Liver (tissue), 9 donors: ENCODE measurements around the gene EPHA5. TPM values are rescaled to one million over a fixed set of nuclear protein-coding genes. Genes with fewer than 3 reads are reported as not detected.

Experiments
- DNase-seq: peaks from one replicate; pipeline ENCODE4 v3.0.0-alpha.2; 2017; ENCODE audit warnings: low spot score
- H3K27ac ChIP-seq, 2 donors: one replicate each; pipeline ENCODE4 v1.7.0; 2013; ENCODE audit warnings: inconsistent platforms in 2 of 2, low read length in 2 of 2, control low read depth in 1 of 2, low read depth in 1 of 2, mild to moderate bottlenecking in 1 of 2
- H3K27me3 ChIP-seq, 4 donors: one replicate each; pipeline versions ENCODE4 v1.6.1 to v1.7.0; 2013; ENCODE audit warnings: low read length in 3 of 4, inconsistent platforms in 1 of 4, mild to moderate bottlenecking in 1 of 4, moderate library complexity in 1 of 4; ENCODE audit not compliant: control insufficient read depth in 4 of 4, insufficient read depth in 4 of 4
- H3K36me3 ChIP-seq, 4 donors: one replicate each; pipeline versions ENCODE4 v1.6.1 to v1.7.0; 2013; ENCODE audit warnings: low read length in 3 of 4, mild to moderate bottlenecking in 3 of 4, low read depth in 1 of 4, moderate library complexity in 1 of 4; ENCODE audit not compliant: control insufficient read depth in 4 of 4, insufficient read depth in 3 of 4
- H3K4me1 ChIP-seq, 4 donors: one replicate each; pipeline versions ENCODE4 v1.6.1 to v1.7.0; 2013; ENCODE audit warnings: low read length in 3 of 4, mild to moderate bottlenecking in 3 of 4, moderate library complexity in 1 of 4; ENCODE audit not compliant: control insufficient read depth in 4 of 4, insufficient read depth in 4 of 4
- H3K4me3 ChIP-seq, 3 donors: one replicate each; pipeline versions ENCODE4 v1.6.1 to v1.7.0; 2013; ENCODE audit warnings: low read length in 3 of 3, control low read depth in 1 of 3, low read depth in 1 of 3, mild to moderate bottlenecking in 1 of 3
- H3K9ac ChIP-seq, 2 donors: one replicate each; pipeline ENCODE4 v1.7.0; 2013; ENCODE audit warnings: low read length in 2 of 2, mild to moderate bottlenecking in 2 of 2, moderate library complexity in 2 of 2, control low read depth in 1 of 2, low read depth in 1 of 2
- H3K9me3 ChIP-seq, 4 donors: one replicate each; pipeline versions ENCODE4 v1.6.1 to v1.7.0; 2013; ENCODE audit warnings: low read length in 3 of 4; ENCODE audit not compliant: control insufficient read depth in 4 of 4
- CTCF ChIP-seq: fragments of 150-350 bp; IDR thresholded peaks from 2 replicates; pipeline ENCODE4 v1.5.1; 2017; ENCODE audit warnings: improper control_type of control experiment, low read depth, low read length; ENCODE audit not compliant: missing input control
- EGR1 ChIP-seq, 2 donors: IDR thresholded peaks; 2 replicates each; pipeline ENCODE4 v1.6.1; 2016 to 2018; ENCODE audit warnings: antibody characterized with exemption in 2 of 2, low read depth in 2 of 2
- FOXA2 ChIP-seq: IDR thresholded peaks from 2 replicates; pipeline ENCODE4 v1.6.1; 2016; ENCODE audit warnings: antibody characterized with exemption
- GABPA ChIP-seq, 2 donors: IDR thresholded peaks in 1 of 2; conservative IDR thresholded peaks in 1 of 2; 2 replicates each; pipeline ENCODE4 v1.6.1; 2016; ENCODE audit warnings: antibody characterized with exemption in 2 of 2, mild to moderate bottlenecking in 1 of 2, moderate library complexity in 1 of 2
- JUND ChIP-seq, 2 donors: IDR thresholded peaks; 2 replicates each; pipeline ENCODE4 v1.6.1; 2016; ENCODE audit warnings: antibody characterized with exemption in 2 of 2
- MAX ChIP-seq: IDR thresholded peaks from 2 replicates; pipeline ENCODE4 v1.6.1; 2016; ENCODE audit warnings: antibody characterized with exemption
- RAD21 ChIP-seq, 2 donors: IDR thresholded peaks; 2 replicates each; pipeline ENCODE4 v1.6.1; 2016; ENCODE audit warnings: antibody characterized with exemption in 2 of 2, mild to moderate bottlenecking in 2 of 2
- REST ChIP-seq: IDR thresholded peaks from 2 replicates; pipeline ENCODE4 v1.6.1; 2016; ENCODE audit warnings: antibody characterized with exemption, mild to moderate bottlenecking
- SP1 ChIP-seq: IDR thresholded peaks from 2 replicates; pipeline ENCODE4 v1.6.1; 2018; ENCODE audit warnings: antibody characterized with exemption, mild to moderate bottlenecking
- TAF1 ChIP-seq: conservative IDR thresholded peaks from 2 replicates; pipeline ENCODE4 v1.6.1; 2016; ENCODE audit warnings: antibody characterized with exemption, mild to moderate bottlenecking
- YY1 ChIP-seq: IDR thresholded peaks from 2 replicates; pipeline ENCODE4 v1.6.1; 2016; ENCODE audit warnings: antibody characterized with exemption, mild to moderate bottlenecking
- WGBS: extraction: QIAGEN DNeasy Blood & Tissue Kit; methylation state at CpG from one replicate; pipeline ENCODE4 v1.1.7; 2013; 5-methylcytosine and 5-hydroxymethylcytosine counted together
- polyA plus RNA-seq, 2 donors: library from polyadenylated mRNA; stranded (reverse) in 1 of 2; unstranded in 1 of 2; fragments of 200-250 nt in 1 of 2; fragments of >200 nt in 1 of 2; fragmentation: Nextera tagmentation in 1 of 2; extraction: Ambion mirVana in 1 of 2; gene quantifications; one replicate each; pipeline versions ENCODE4 v1.2.1 to v1.2.3, GENCODE V29; 2013 to 2015
- total RNA-seq, 2 donors: library from RNA; depleted of rRNA; stranded (reverse); fragments of >200 nt; gene quantifications; one replicate each; pipeline ENCODE4 v1.2.3, GENCODE V29; 2014
- TF ChIP-seq, protein P1 (sequence below): IDR thresholded peaks from 2 replicates; pipeline ENCODE4 v1.6.1; 2016; ENCODE audit warnings: antibody characterized with exemption
- TF ChIP-seq, protein P2 (sequence below): IDR thresholded peaks from 2 replicates; pipeline ENCODE4 v1.6.1; 2016; ENCODE audit warnings: antibody characterized with exemption
- donor health status: healthy.
- donor health status: healthy.
- donor health status: healthy.
- donor health status: healthy.
- donor health status: healthy.

The EPHA5 gene
- total and polyA plus RNA-seq, 4 donors, result not detected

DNA sequence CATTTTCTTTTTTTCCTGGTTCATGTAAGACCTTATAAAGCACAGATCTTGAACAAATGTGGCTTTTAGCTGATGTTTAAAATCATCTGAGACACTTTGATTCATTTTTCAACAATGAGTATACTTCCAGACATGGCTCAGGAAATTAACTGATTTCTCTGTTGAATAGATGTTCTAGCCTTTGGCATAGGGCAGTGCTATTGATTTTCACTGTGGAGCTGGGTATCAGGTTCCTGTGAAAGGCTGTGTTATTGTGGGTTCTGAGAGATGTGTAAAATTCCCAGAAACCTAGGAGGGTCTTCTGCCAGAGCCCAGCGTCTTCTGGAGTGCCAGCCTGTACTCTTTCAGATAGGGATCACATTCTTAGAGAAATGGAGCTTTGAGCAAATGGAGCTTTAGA lies 278.9 kb downstream of the EPHA5 start:
- WGBS, result 30% methylated on average over 1 of the region's 1 CpG
- H3K4me3 ChIP-seq, result no peak overlapping the region
- H3K4me1 ChIP-seq, result peaks cover 0 to 10% (median 8%) of the 10 kb centered on the region in 4 donors
- peaks cover 0 to 2% (median 1%) of the 10 kb centered on the region in 4 donors for H3K9me3 ChIP-seq
- no peak for DNase-seq
- no peak overlapping the region for H3K27ac ChIP-seq
- no peaks in the 10 kb centered on the region for H3K36me3 ChIP-seq
- H3K9ac ChIP-seq, result no peak overlapping the region
- H3K27me3 ChIP-seq, result no peaks in the 10 kb centered on the region
- no peak for TF ChIP-seq TAF1
- TF ChIP-seq SP1, result no peak
- TF ChIP-seq, protein P1, sequence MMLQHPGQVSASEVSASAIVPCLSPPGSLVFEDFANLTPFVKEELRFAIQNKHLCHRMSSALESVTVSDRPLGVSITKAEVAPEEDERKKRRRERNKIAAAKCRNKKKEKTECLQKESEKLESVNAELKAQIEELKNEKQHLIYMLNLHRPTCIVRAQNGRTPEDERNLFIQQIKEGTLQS, result no peak
- TF ChIP-seq FOXA2, result no peak
- TF ChIP-seq EGR1 (IDR thresholded peaks at IDR 0.05; ENCODE audit: low read depth in 2 of 2), result no peak
- no peak for TF ChIP-seq JUND (IDR thresholded peaks at IDR 0.05)
- no peak for TF ChIP-seq GABPA (IDR thresholded peaks at IDR 0.05 in 1 of 2, conservative IDR thresholded peaks at IDR 0.05 in 1 of 2)

- no peak overlapping the region for H3K4me3 ChIP-seq
- H3K36me3 ChIP-seq, result no peaks in the 10 kb centered on the region
- H3K27me3 ChIP-seq, result no peaks in the 10 kb centered on the region
- H3K27ac ChIP-seq, result no peak overlapping the region
- no peaks in the 10 kb centered on the region for H3K9me3 ChIP-seq
- H3K9ac ChIP-seq, result no peak overlapping the region
- peaks cover 0 to 9% (median 7%) of the 10 kb centered on the region in 4 donors for H3K4me1 ChIP-seq
- WGBS, result 71% methylated on average over 5 of the region's 5 CpGs
- DNase-seq, result no peak
- TF ChIP-seq MAX (no peak), EGR1 (IDR thresholded peaks at IDR 0.05; ENCODE audit: low read depth in 2 of 2) (no peak), YY1 (no peak), RAD21 (IDR thresholded peaks at IDR 0.05) (no peak), CTCF (no peak)
- TF ChIP-seq, protein P2, sequence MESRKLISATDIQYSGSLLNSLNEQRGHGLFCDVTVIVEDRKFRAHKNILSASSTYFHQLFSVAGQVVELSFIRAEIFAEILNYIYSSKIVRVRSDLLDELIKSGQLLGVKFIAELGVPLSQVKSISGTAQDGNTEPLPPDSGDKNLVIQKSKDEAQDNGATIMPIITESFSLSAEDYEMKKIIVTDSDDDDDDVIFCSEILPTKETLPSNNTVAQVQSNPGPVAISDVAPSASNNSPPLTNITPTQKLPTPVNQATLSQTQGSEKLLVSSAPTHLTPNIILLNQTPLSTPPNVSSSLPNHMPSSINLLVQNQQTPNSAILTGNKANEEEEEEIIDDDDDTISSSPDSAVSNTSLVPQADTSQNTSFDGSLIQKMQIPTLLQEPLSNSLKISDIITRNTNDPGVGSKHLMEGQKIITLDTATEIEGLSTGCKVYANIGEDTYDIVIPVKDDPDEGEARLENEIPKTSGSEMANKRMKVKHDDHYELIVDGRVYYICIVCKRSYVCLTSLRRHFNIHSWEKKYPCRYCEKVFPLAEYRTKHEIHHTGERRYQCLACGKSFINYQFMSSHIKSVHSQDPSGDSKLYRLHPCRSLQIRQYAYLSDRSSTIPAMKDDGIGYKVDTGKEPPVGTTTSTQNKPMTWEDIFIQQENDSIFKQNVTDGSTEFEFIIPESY, result no peak
Measured at GRCh38 chr4:65386927-65387326, 283.4 kb downstream of the EPHA5 start.

DNA sequence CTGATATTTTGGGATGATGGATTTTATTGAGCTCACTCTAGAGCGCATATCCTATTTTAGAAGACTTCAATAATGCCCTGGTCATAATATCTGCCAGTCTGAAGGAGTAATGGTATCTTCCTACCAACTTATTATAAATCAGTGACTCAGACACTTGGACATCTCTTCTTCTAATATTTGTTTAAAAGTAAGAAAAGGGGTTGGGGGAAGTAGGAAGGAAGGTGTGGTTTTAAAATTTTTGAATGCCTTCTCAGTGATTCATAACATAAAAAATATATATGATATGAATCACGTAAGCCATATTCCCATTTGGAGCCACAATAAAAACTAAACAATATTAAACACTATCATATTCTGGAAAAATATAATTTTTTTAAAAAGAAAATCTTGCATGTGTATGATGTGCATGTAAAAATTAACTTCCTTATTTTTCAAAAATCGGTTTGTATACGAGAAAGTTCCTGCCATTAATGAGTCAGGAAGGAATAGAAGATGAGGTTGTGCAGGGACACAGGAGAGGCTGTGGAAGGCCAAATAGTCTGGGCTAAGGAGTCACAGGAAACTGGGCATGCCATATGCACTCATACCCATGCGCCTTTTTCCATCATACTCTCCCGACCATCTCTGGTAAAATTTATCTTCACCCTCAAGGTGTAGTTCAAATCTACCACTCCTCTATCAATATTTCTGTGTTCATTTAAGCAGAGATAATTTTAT lies 286.5 kb downstream of the EPHA5 start:
- Histone ChIP-seq H3K9ac (no peak overlapping the region), H3K27ac (no peak overlapping the region), H3K9me3 (no peaks in the 10 kb centered on the region), H3K4me1 (no peaks in the 10 kb centered on the region), H3K4me3 (no peak overlapping the region), H3K27me3 (no peaks in the 10 kb centered on the region), H3K36me3 (no peaks in the 10 kb centered on the region)
- 91% methylated on average over 6 of the region's 6 CpGs for WGBS
- TF ChIP-seq SP1 (no peak), YY1 (no peak), REST (no peak)
- DNase-seq, result no peak
